Neutrophil (primary cell): Measurements from ENCODE around the gene EVC.
"Not testable (repeated sequence)": the region's sequence is repeated elsewhere in the genome, so short reads cannot be mapped to it uniquely, and the experiment has no call there.

Experiments
- H3K27ac ChIP-seq: fragments of 200-600 bp; sonication (generic); 2 replicates; pipeline ENCODE4 v1.5.1; 2016; ENCODE audit warnings: mild to moderate bottlenecking, moderate library complexity
- H3K27me3 ChIP-seq: fragments of 200-600 bp; sonication (generic); 2 replicates; pipeline ENCODE4 v1.6.0; 2016; ENCODE audit warnings: mild to moderate bottlenecking
- H3K36me3 ChIP-seq: fragments of 200-600 bp; sonication (generic); 2 replicates; pipeline ENCODE4 v1.5.1; 2017
- H3K4me1 ChIP-seq, 2 experiments: fragments of 200-600 bp in 1 of 2; sonication (generic) in 1 of 2; 1 replicate in 1 of 2; 2 replicates in 1 of 2; pipeline versions ENCODE4 v1.5.1 to v1.6.1; 2013 to 2016; ENCODE audit warnings: low read depth in 1 of 2, low read length in 1 of 2, mild to moderate bottlenecking in 1 of 2, moderate library complexity in 1 of 2; ENCODE audit not compliant: control insufficient read depth in 1 of 2, insufficient read depth in 1 of 2
- H3K4me3 ChIP-seq, 2 experiments: fragments of 200-600 bp in 1 of 2; sonication (generic) in 1 of 2; 1 replicate in 1 of 2; 2 replicates in 1 of 2; pipeline ENCODE4 v1.5.1; 2013 to 2016; ENCODE audit warnings: low read depth in 1 of 2, low read length in 1 of 2, mild to moderate bottlenecking in 1 of 2, moderate library complexity in 1 of 2
- H3K9me3 ChIP-seq: fragments of 200-600 bp; sonication (generic); 2 replicates; pipeline ENCODE4 v1.5.1; 2016
- CTCF ChIP-seq: fragments of 200-600 bp; sonication (generic); IDR thresholded peaks from 2 replicates; pipeline ENCODE4 v1.5.1; 2016; ENCODE audit warnings: antibody characterized with exemption

The EVC gene

DNA sequence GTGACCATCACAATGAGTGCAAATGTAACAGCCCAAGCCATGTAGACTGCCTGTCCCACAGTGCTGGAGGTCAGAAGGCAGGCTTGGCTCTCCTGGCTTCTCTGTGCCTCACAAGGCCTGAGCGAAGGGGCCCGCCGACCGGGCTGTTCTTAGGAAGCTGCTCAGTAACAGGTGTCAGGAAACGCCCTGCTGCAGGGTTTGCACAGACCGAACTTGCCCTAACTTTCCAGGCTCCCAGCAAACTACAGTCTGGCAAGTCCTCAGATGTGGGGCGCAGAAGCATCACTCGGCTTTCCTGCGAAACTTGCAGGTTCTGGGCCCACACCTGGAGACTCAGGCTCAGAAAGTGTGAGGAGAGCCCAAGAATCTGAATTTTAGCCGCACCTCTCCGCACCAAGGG lies 94.3 kb downstream of the EVC start:
- no peaks in the 10 kb centered on the region for H3K36me3 ChIP-seq
- no peak for TF ChIP-seq CTCF
- H3K4me3 ChIP-seq, result no peak overlapping the region
- no peak overlapping the region for H3K27ac ChIP-seq
- H3K4me1 ChIP-seq, result no peaks in the 10 kb centered on the region
- no peaks in the 10 kb centered on the region for H3K27me3 ChIP-seq
- no peaks in the 10 kb centered on the region for H3K9me3 ChIP-seq

- TF ChIP-seq CTCF, result no peak
- Histone ChIP-seq H3K4me3 (no peak overlapping the region), H3K27ac (no peak overlapping the region), H3K9me3 (no peaks in the 10 kb centered on the region), H3K4me1 (no peaks in the 10 kb centered on the region), H3K36me3 (no peaks in the 10 kb centered on the region), H3K27me3 (no peaks in the 10 kb centered on the region)
These were observed 97.2 kb downstream of the EVC start for GRCh38 chr4:5808081-5808741.

GRCh38 chr4:5809216-5809776 lies 98.3 kb downstream of the EVC start:
- Histone ChIP-seq H3K27ac (no peak overlapping the region), H3K36me3 (no peaks in the 10 kb centered on the region), H3K9me3 (no peaks in the 10 kb centered on the region), H3K4me1 (no peaks in the 10 kb centered on the region), H3K27me3 (no peaks in the 10 kb centered on the region), H3K4me3 (no peak overlapping the region)
- TF ChIP-seq CTCF, result no peak

- Histone ChIP-seq H3K9me3 (no peaks in the 10 kb centered on the region), H3K4me3 (no peak overlapping the region), H3K27me3 (no peaks in the 10 kb centered on the region), H3K4me1 (no peaks in the 10 kb centered on the region), H3K27ac (no peak overlapping the region), H3K36me3 (no peaks in the 10 kb centered on the region)
- TF ChIP-seq CTCF, result no peak
These were observed 99.2 kb downstream of the EVC start for GRCh38 chr4:5810151-5810550.

DNA sequence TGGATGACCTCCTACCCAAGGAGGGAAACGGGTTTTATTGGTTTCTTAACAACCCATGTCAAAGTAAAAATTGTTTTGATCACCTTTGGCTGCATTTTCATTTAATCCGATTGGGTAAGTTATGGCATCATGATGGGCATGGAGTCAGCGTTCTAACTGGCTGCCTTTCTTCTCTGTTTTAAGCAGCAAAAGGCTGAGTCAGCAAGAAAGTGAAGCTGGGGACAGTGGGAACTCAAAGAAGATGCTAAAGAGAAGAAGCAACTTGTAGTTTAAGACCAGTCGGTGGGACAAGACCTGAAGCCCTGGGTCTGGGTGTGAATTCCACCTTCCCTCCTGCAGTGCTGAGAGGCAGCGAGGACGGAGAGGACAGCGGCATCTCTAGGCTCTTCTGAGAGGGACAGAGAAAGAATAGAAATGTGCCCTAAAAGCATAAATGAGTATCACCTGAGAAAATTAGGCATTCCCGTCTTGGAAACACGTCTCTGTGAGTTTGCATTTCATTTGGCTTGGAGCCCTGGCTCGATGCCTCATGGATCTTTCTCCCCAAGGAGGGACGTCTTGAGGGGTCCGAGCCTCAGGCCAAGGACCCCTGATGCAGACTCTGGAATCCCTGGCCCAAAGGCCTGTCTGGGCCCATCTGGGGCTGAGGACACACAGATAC lies 99.9 kb downstream of the EVC start:
- H3K4me3 ChIP-seq, result no peak overlapping the region
- H3K27me3 ChIP-seq, result no peaks in the 10 kb centered on the region
- no peaks in the 10 kb centered on the region for H3K4me1 ChIP-seq
- no peak overlapping the region for H3K27ac ChIP-seq
- no peaks in the 10 kb centered on the region for H3K36me3 ChIP-seq
- H3K9me3 ChIP-seq, result no peaks in the 10 kb centered on the region
- TF ChIP-seq CTCF, result no peak

GRCh38 chr4:5812057-5812456 lies 101.1 kb downstream of the EVC start:
- H3K4me3 ChIP-seq, H3K9me3 ChIP-seq, H3K36me3 ChIP-seq, H3K4me1 ChIP-seq, H3K27me3 ChIP-seq, H3K27ac ChIP-seq: not testable (repeated sequence)
